K562 (cell line): ENCODE data around the gene DAPK1. TPM values are rescaled to one million over a fixed set of nuclear protein-coding genes. Genes with fewer than 3 reads are reported as not detected.

Source experiments
- ATAC-seq: fragments of 200-7000 bp; cut with Tn5 transposase; 3 replicates; pipeline ENCODE4 v1.9.1; 2020; ENCODE audit warnings: moderate library complexity
- BruUV-seq: library from RNA; stranded (reverse); fragments of 400-500 nt; replicated peaks from 2 replicates; lab custom pipeline; 2021; lab: Mats Ljungman, UMichigan
- CTCF ChIA-PET: fragments of 300-600 bp; formaldehyde crosslinking; extraction: SDS; loops from one replicate; lab custom pipeline; 2021; ENCODE audit warnings: low intra/inter-chr PET ratio; lab: Yijun Ruan, JAX
- POLR2A ChIA-PET: fragments of 300-600, 350-650 bp; sonication (Branson Sonifier 250); formaldehyde crosslinking; extraction: SDS; loops from one replicate; lab custom pipeline; 2021; ENCODE audit warnings: antibody characterized with exemption, inconsistent platforms; lab: Yijun Ruan, JAX
- DNase-seq, 4 experiments: peaks; one replicate each; pipeline versions ENCODE4 v3.0.0 to v3.0.0-alpha.2; 2011 to 2018; ENCODE audit warnings: low spot score in 3 of 4, mixed read lengths in 3 of 4; ENCODE audit errors: extremely low read depth in 1 of 4
- FAIRE-seq: peaks from 2 replicates; lab custom pipeline; 2011; peaks lifted over from hg19 to GRCh38; lab: Jason Lieb, UNC
- H2AFZ ChIP-seq: 2 replicates; pipeline ENCODE4 v1.6.0; 2011; ENCODE audit warnings: low read depth, low read length, control low read depth, inconsistent platforms
- H3K27ac ChIP-seq: fragments of 200-600 bp; 3 replicates; pipeline ENCODE4 v1.8.0; 2011; ENCODE audit warnings: low read depth, mild to moderate bottlenecking, control low read depth, inconsistent platforms, low read length, moderate library complexity, mixed read lengths; ENCODE audit errors: extremely low read depth
- H3K27me3 ChIP-seq, 2 experiments: fragments of 300-600 bp in 1 of 2; 2 replicates in 1 of 2; 3 replicates in 1 of 2; pipeline versions ENCODE4 v1.6.0 to v1.8.0; 2011; ENCODE audit warnings: inconsistent platforms in 2 of 2, low read length in 2 of 2, mild to moderate bottlenecking in 1 of 2, mixed read lengths in 1 of 2, moderate library complexity in 1 of 2; ENCODE audit not compliant: control insufficient read depth in 2 of 2, insufficient read depth in 2 of 2
- H3K36me3 ChIP-seq: fragments of 300-600 bp; 3 replicates; pipeline ENCODE4 v1.8.0; 2011; ENCODE audit warnings: mild to moderate bottlenecking, low read length, inconsistent platforms; ENCODE audit not compliant: control insufficient read depth, insufficient read depth
- H3K4me1 ChIP-seq, 2 experiments: fragments of 200-600 bp in 1 of 2; replicated peaks in 1 of 2; 2 replicates in 1 of 2; 3 replicates in 1 of 2; pipeline versions ENCODE4 v1.5.1 to v1.8.0; 2011; ENCODE audit warnings: inconsistent platforms in 2 of 2, low read length in 2 of 2, mild to moderate bottlenecking in 1 of 2, mixed read lengths in 1 of 2, moderate library complexity in 1 of 2; ENCODE audit not compliant: control insufficient read depth in 2 of 2, insufficient read depth in 2 of 2
- H3K4me2 ChIP-seq: 2 replicates; pipeline ENCODE4 v1.6.1; 2011; ENCODE audit warnings: low read length, control low read depth, inconsistent platforms, mixed read lengths; ENCODE audit not compliant: insufficient read depth
- H3K4me3 ChIP-seq: fragments of 200-600 bp; sonication (generic), shearing (Covaris generic); 2 replicates; pipeline ENCODE4 v1.5.1; 2016; ENCODE audit warnings: control low read depth, inconsistent platforms
- H3K79me2 ChIP-seq: fragments of 200-600 bp; 3 replicates; pipeline ENCODE4 v1.8.0; 2011; ENCODE audit warnings: low read length, inconsistent platforms; ENCODE audit not compliant: control insufficient read depth, insufficient read depth
- H3K9ac ChIP-seq, 2 experiments: 2 replicates each; pipeline versions ENCODE4 v1.6.0 to v1.6.1; 2011; ENCODE audit warnings: low read depth in 2 of 2, low read length in 2 of 2, control low read depth in 1 of 2, inconsistent platforms in 1 of 2, mild to moderate bottlenecking in 1 of 2, mixed read lengths in 1 of 2; ENCODE audit not compliant: insufficient read depth in 1 of 2
- H3K9me1 ChIP-seq: one replicate; pipeline ENCODE4 v1.6.0; 2011; ENCODE audit warnings: inconsistent platforms, mild to moderate bottlenecking, low read length, moderate library complexity; ENCODE audit not compliant: control insufficient read depth, insufficient read depth
- H3K9me3 ChIP-seq: replicated peaks from 2 replicates; pipeline ENCODE4 v1.5.1; 2011; ENCODE audit warnings: low read depth, low read length, inconsistent platforms; ENCODE audit not compliant: control insufficient read depth, insufficient read depth
- H4K20me1 ChIP-seq: replicated peaks from 2 replicates; pipeline ENCODE4 v1.6.1; 2011; ENCODE audit warnings: low read length, inconsistent platforms, mixed read lengths; ENCODE audit not compliant: control insufficient read depth, insufficient read depth
- TEAD4 ChIP-seq, 2 experiments: sonication (generic) in 1 of 2; formaldehyde crosslinking in 1 of 2; IDR thresholded peaks; 2 replicates each; pipeline versions ENCODE4 v1.6.1 to v1.8.0; 2012 to 2022; ENCODE audit warnings: borderline replicate concordance in 1 of 2, inconsistent platforms in 1 of 2, low read length in 1 of 2, mild to moderate bottlenecking in 1 of 2, missing genetic modification reagents in 1 of 2
- ZNF436 ChIP-seq: fragments of 250-450, 450-650 bp; sonication (Bioruptor Pico); formaldehyde crosslinking; IDR thresholded peaks from 2 replicates; pipeline ENCODE4 v1.7.0; 2020; ENCODE audit warnings: mild to moderate bottlenecking
- WGBS: fragments of 100-300 bp; shearing (Covaris generic); methylation state at CpG from one replicate; pipeline ENCODE4 v1.1.6; 2016; ENCODE audit warnings: low coverage, mixed read lengths; ENCODE audit not compliant: insufficient coverage; ENCODE audit errors: missing lambda C conversion rate; 5-methylcytosine and 5-hydroxymethylcytosine counted together
- in situ Hi-C: fragments of 300-500 bp; cut with MboI; formaldehyde crosslinking; loops from 4 replicates; pipeline ENCODE4 v1.15.0; 2018; ENCODE audit warnings: inconsistent platforms, mixed read lengths
- intact Hi-C: fragments of 100-400 bp; cut with micrococcal nuclease; formaldehyde crosslinking; loops from 2 replicates; pipeline ENCODE4 v1.14.2; 2022
- polyA plus RNA-seq, 8 experiments: library from polyadenylated mRNA; depleted of rRNA in 4 of 8; stranded (reverse) in 5 of 8; unstranded in 3 of 8; fragments of >200 nt; fragmentation: Nextera tagmentation in 2 of 8; fragmentation: Illumina TruSeq in 1 of 8; extraction: Ambion mirVana in 2 of 8; extraction: Trizol in 1 of 8; gene quantifications; 2 replicates each; pipeline versions ENCODE4 v1.2.1 to v1.2.3, GENCODE V29; 2011 to 2014; ENCODE audit warnings: inconsistent platforms in 1 of 8, missing spikeins in 1 of 8
- total RNA-seq, 7 experiments: library from RNA; depleted of rRNA in 6 of 7; stranded (reverse); fragments of >200 nt in 6 of 7; fragmentation: Illumina TruSeq in 2 of 7; extraction: Trizol in 2 of 7; gene quantifications; 2 replicates each; pipeline versions ENCODE4 v1.2.1 to v1.2.3, GENCODE V29; 2011 to 2021; ENCODE audit warnings: low replicate concordance in 1 of 7
- TF ChIP-seq, protein P1 (sequence below), 2 experiments: fragments of 450-650 bp; formaldehyde crosslinking in 1 of 2; IDR thresholded peaks; 2 replicates each; pipeline versions ENCODE4 v1.4.0 to v1.6.1; 2014 to 2020; ENCODE audit warnings: mild to moderate bottlenecking in 2 of 2, borderline replicate concordance in 1 of 2, low read depth in 1 of 2

Gene DAPK1
- total and polyA plus RNA-seq, 9 of the 15 experiments (the other 6 are each of a cell fraction or from before 2014, with no cell fraction given) = 1.7 to 26.4 (median 15.8) TPM

DNA sequence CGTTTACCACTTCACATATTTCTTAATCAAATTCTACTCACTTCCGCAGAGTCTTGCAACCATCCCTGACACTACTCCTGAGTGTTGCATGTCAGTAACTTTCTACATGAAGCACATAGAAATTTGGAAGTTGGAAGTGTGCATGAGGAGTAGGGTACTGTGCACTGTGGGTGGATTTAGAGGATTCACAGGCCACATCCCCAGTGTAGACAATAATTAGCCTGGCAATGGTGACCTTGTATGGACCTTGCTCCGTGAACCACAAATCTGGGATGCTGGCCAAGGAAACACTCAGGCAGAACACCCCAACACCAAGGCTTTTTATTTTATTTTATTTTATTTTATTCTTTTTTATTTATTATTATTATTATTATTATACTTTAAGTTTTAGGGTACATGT lies 253.8 kb downstream of the DAPK1 start:
- Histone ChIP-seq H3K79me2 (no peaks in the 10 kb centered on the region), H3K9me1 (no peaks in the 10 kb centered on the region), H3K4me1 (no peaks in the 10 kb centered on the region; a peak in 1 of 5 replicates), H3K27me3 (no peaks in the 10 kb centered on the region), H2AFZ (no peak overlapping the region), H3K27ac (no peak overlapping the region), H4K20me1 (no peaks in the 10 kb centered on the region), H3K4me3 (no peak overlapping the region), H3K4me2 (no peak overlapping the region), H3K9ac (no peak overlapping the region), H3K9me3 (no peaks in the 10 kb centered on the region; the same call in 1 of the 2 replicates), H3K36me3 (no peaks in the 10 kb centered on the region)
- POLR2A ChIA-PET = no interaction called here
- BruUV-seq = no TSS peak
- no peak for FAIRE-seq
- intact Hi-C loops = no loop called here
- no peak for DNase-seq
- 47% methylated on average over 2 of the region's 3 CpGs for WGBS
- no peak for ATAC-seq
- in situ Hi-C loops = no loop called here
- CTCF ChIA-PET = no interaction called here
- no peak for TF ChIP-seq ZNF436 (CRISPR knock-in tag)

DNA sequence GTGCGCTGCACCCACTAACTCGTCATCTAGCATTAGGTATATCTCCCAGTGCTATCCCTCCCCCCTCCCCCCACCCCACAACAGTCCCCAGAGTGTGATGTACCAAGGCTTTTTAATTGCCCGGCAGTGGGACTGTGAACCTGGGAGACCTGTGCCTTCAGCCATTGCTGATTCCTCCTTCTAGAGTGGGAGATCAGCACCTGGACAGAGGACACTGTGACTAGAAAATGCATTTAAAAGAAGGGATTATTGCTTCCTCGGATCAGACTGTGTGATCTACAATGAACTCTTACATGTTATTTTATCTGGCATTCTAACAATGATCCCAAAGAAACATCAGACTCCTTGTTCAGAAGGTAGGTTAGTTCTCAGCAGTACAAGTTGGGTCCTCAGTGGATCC lies 254.2 kb downstream of the DAPK1 start:
- Histone ChIP-seq H3K79me2 (no peaks in the 10 kb centered on the region), H3K27me3 (no peaks in the 10 kb centered on the region), H2AFZ (no peak overlapping the region), H3K9me1 (no peaks in the 10 kb centered on the region), H3K36me3 (no peaks in the 10 kb centered on the region), H3K9me3 (no peaks in the 10 kb centered on the region; the same call in 1 of the 2 replicates), H3K4me1 (no peaks in the 10 kb centered on the region; a peak in 1 of 5 replicates), H3K27ac (no peak overlapping the region), H3K9ac (no peak overlapping the region), H4K20me1 (no peaks in the 10 kb centered on the region), H3K4me3 (no peak overlapping the region), H3K4me2 (no peak overlapping the region)
- ATAC-seq (no peak), DNase-seq (no peak), FAIRE-seq (no peak)
- ChIA-PET CTCF (no interaction called here), POLR2A (no interaction called here)
- WGBS = 45% methylated on average over 2 of the region's 4 CpGs
- in situ Hi-C loops = no loop called here
- TF ChIP-seq, protein P1, sequence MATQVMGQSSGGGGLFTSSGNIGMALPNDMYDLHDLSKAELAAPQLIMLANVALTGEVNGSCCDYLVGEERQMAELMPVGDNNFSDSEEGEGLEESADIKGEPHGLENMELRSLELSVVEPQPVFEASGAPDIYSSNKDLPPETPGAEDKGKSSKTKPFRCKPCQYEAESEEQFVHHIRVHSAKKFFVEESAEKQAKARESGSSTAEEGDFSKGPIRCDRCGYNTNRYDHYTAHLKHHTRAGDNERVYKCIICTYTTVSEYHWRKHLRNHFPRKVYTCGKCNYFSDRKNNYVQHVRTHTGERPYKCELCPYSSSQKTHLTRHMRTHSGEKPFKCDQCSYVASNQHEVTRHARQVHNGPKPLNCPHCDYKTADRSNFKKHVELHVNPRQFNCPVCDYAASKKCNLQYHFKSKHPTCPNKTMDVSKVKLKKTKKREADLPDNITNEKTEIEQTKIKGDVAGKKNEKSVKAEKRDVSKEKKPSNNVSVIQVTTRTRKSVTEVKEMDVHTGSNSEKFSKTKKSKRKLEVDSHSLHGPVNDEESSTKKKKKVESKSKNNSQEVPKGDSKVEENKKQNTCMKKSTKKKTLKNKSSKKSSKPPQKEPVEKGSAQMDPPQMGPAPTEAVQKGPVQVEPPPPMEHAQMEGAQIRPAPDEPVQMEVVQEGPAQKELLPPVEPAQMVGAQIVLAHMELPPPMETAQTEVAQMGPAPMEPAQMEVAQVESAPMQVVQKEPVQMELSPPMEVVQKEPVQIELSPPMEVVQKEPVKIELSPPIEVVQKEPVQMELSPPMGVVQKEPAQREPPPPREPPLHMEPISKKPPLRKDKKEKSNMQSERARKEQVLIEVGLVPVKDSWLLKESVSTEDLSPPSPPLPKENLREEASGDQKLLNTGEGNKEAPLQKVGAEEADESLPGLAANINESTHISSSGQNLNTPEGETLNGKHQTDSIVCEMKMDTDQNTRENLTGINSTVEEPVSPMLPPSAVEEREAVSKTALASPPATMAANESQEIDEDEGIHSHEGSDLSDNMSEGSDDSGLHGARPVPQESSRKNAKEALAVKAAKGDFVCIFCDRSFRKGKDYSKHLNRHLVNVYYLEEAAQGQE (IDR thresholded peaks at IDR 0.05; ENCODE audit: borderline replicate concordance) = peak; percentile 46
- TF ChIP-seq, protein P1 (CRISPR knock-in tag; IDR thresholded peaks at IDR 0.05; ENCODE audit: low read depth) = no peak
- no peak for TF ChIP-seq TEAD4 (IDR thresholded peaks at IDR 0.05; ENCODE audit: low read length)
- no peak for TF ChIP-seq TEAD4 (CRISPR knock-in tag; IDR thresholded peaks at IDR 0.05; ENCODE audit: borderline replicate concordance)
- BruUV-seq = no TSS peak
- intact Hi-C loops = no loop called here
